Smooth muscle cell (in vitro differentiated cells): ENCODE measurements around the gene RDX. TPM values are rescaled to one million over a fixed set of nuclear protein-coding genes. Genes with fewer than 3 reads are reported as not detected.
A peak's percentile ranks its signal among the peaks of the same experiment; 100 is the strongest.
"Not testable (repeated sequence)": the region's sequence is repeated elsewhere in the genome, so short reads cannot be mapped to it uniquely, and the experiment has no call there.

Experiments used
- DNase-seq: peaks from one replicate; lab custom pipeline; 2025; ENCODE audit not compliant: unreplicated experiment; lab: John Stamatoyannopoulos, UW
- H2AFZ ChIP-seq: fragments of 200-600 bp; sonication (generic); 2 replicates; pipeline ENCODE4 v1.6.0; 2016; ENCODE audit warnings: antibody characterized with exemption, low read depth, mild to moderate bottlenecking
- H3F3A ChIP-seq: fragments of 200-600 bp; sonication (generic); 2 replicates; pipeline ENCODE4 v1.6.0; 2017; ENCODE audit warnings: antibody characterized with exemption, low read depth
- H3K27ac ChIP-seq: fragments of 200-600 bp; sonication (generic); 2 replicates; pipeline ENCODE4 v1.5.1; 2016; ENCODE audit warnings: low read depth, mild to moderate bottlenecking
- H3K27me3 ChIP-seq: fragments of 200-600 bp; sonication (generic); 2 replicates; pipeline ENCODE4 v1.6.1; 2016; ENCODE audit warnings: low read depth, mild to moderate bottlenecking
- H3K36me3 ChIP-seq: fragments of 200-600 bp; sonication (generic); 2 replicates; pipeline ENCODE4 v1.5.1; 2016; ENCODE audit warnings: low read depth
- H3K4me1 ChIP-seq: fragments of 200-600 bp; sonication (generic); 2 replicates; pipeline ENCODE4 v1.5.1; 2016; ENCODE audit warnings: low read depth
- H3K4me2 ChIP-seq: fragments of 200-600 bp; sonication (generic); 2 replicates; pipeline ENCODE4 v1.6.0; 2016; ENCODE audit warnings: mild to moderate bottlenecking
- H3K4me3 ChIP-seq: fragments of 200-600 bp; sonication (generic); 2 replicates; pipeline ENCODE4 v1.5.1; 2016; ENCODE audit warnings: mild to moderate bottlenecking
- H3K79me2 ChIP-seq: fragments of 200-600 bp; sonication (generic); 2 replicates; pipeline ENCODE4 v1.6.0; 2016; ENCODE audit warnings: low read depth, mild to moderate bottlenecking
- H3K9ac ChIP-seq: fragments of 200-600 bp; sonication (generic); 2 replicates; pipeline ENCODE4 v1.6.0; 2016; ENCODE audit warnings: low read depth
- H3K9me3 ChIP-seq: fragments of 200-600 bp; sonication (generic); replicated peaks from 2 replicates; pipeline ENCODE4 v1.5.1; 2016; ENCODE audit warnings: low read depth
- H4K20me1 ChIP-seq: fragments of 200-600 bp; sonication (generic); 2 replicates; pipeline ENCODE4 v1.6.0; 2016; ENCODE audit warnings: low read depth
- WGBS: methylation state at CpG from one replicate; pipeline ENCODE4 v1.1.7; 2016; ENCODE audit warnings: low lambda C conversion rate; 5-methylcytosine and 5-hydroxymethylcytosine counted together
- polyA plus RNA-seq: library from polyadenylated mRNA; unstranded; fragments of >200 nt; fragmentation: Nextera tagmentation; extraction: Ambion mirVana; gene quantifications from 2 replicates; pipeline ENCODE4 v1.2.1, GENCODE V29; 2016
- total RNA-seq: library from RNA; depleted of rRNA; stranded (reverse); fragments of >200 nt; gene quantifications from 2 replicates; pipeline ENCODE4 v1.2.3, GENCODE V29; 2014
- TF ChIP-seq, protein P1 (sequence below): fragments of 200-600 bp; sonication (generic); IDR thresholded peaks from 2 replicates; pipeline ENCODE4 v1.5.1; 2017; ENCODE audit warnings: borderline replicate concordance, mild to moderate bottlenecking, antibody characterized with exemption; ENCODE audit not compliant: insufficient read depth, poor library complexity, severe bottlenecking

Gene RDX
- total and polyA plus RNA-seq, 2 experiments from 2014 or later, result 137 to 165 TPM

- peaks cover 40% of the 10 kb centered on the region for H3K4me1 ChIP-seq
- no peaks in the 10 kb centered on the region for H3K36me3 ChIP-seq
- peaks cover 15% of the 10 kb centered on the region for H3F3A ChIP-seq
- H4K20me1 ChIP-seq, result peaks cover 50% of the 10 kb centered on the region
- no peak for DNase-seq
- TF ChIP-seq, protein P1, sequence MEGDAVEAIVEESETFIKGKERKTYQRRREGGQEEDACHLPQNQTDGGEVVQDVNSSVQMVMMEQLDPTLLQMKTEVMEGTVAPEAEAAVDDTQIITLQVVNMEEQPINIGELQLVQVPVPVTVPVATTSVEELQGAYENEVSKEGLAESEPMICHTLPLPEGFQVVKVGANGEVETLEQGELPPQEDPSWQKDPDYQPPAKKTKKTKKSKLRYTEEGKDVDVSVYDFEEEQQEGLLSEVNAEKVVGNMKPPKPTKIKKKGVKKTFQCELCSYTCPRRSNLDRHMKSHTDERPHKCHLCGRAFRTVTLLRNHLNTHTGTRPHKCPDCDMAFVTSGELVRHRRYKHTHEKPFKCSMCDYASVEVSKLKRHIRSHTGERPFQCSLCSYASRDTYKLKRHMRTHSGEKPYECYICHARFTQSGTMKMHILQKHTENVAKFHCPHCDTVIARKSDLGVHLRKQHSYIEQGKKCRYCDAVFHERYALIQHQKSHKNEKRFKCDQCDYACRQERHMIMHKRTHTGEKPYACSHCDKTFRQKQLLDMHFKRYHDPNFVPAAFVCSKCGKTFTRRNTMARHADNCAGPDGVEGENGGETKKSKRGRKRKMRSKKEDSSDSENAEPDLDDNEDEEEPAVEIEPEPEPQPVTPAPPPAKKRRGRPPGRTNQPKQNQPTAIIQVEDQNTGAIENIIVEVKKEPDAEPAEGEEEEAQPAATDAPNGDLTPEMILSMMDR, result no peak
- peak overlapping the region; percentile 97 for H3K9ac ChIP-seq
- no peak overlapping the region for H2AFZ ChIP-seq
- peak overlapping the region; percentile 97 for H3K4me2 ChIP-seq
- peak overlapping the region; percentile 88 for H3K27ac ChIP-seq
- H3K9me3 ChIP-seq, result no peaks in the 10 kb centered on the region
- H3K79me2 ChIP-seq, result peaks cover 55% of the 10 kb centered on the region
- H3K27me3 ChIP-seq, result no peaks in the 10 kb centered on the region
- 2% methylated on average over 37 of the region's 39 CpGs for WGBS
- H3K4me3 ChIP-seq, result peak overlapping the region; percentile 96
Measured at GRCh38 chr11:110295531-110296225, 736 bp downstream of the RDX start.

- Histone ChIP-seq H3K4me3 (peak overlapping the region; percentile 96), H3K9ac (peak overlapping the region; percentile 97), H3K4me2 (peak overlapping the region; percentile 97), H4K20me1 (peaks cover 56% of the 10 kb centered on the region), H3K4me1 (peaks cover 40% of the 10 kb centered on the region), H3F3A (peaks cover 15% of the 10 kb centered on the region), H3K27me3 (no peaks in the 10 kb centered on the region), H3K79me2 (peaks cover 61% of the 10 kb centered on the region), H3K9me3 (no peaks in the 10 kb centered on the region), H3K36me3 (no peaks in the 10 kb centered on the region), H2AFZ (no peak overlapping the region), H3K27ac (peak overlapping the region; percentile 88)
- TF ChIP-seq, protein P1, result no peak
- DNase-seq, result no peak
- 5% methylated on average over 4 of the region's 4 CpGs for WGBS
Measured at GRCh38 chr11:110295086-110295485, 1.3 kb downstream of the RDX start.

- Histone ChIP-seq H3K4me1 (peaks cover 40% of the 10 kb centered on the region), H3K79me2 (peaks cover 67% of the 10 kb centered on the region), H4K20me1 (peaks cover 61% of the 10 kb centered on the region), H3F3A (peaks cover 15% of the 10 kb centered on the region), H3K4me2 (peak overlapping the region; percentile 97), H3K9me3 (no peaks in the 10 kb centered on the region), H3K36me3 (no peaks in the 10 kb centered on the region), H3K9ac (peak overlapping the region; percentile 97), H3K4me3 (peak overlapping the region; percentile 96), H2AFZ (no peak overlapping the region), H3K27me3 (no peaks in the 10 kb centered on the region), H3K27ac (peak overlapping the region; percentile 88)
- DNase-seq, result no peak
- WGBS, result 27% methylated on average over 6 of the region's 6 CpGs
- TF ChIP-seq, protein P1, result no peak
Measured at GRCh38 chr11:110294509-110294908, 1.9 kb downstream of the RDX start.

DNA sequence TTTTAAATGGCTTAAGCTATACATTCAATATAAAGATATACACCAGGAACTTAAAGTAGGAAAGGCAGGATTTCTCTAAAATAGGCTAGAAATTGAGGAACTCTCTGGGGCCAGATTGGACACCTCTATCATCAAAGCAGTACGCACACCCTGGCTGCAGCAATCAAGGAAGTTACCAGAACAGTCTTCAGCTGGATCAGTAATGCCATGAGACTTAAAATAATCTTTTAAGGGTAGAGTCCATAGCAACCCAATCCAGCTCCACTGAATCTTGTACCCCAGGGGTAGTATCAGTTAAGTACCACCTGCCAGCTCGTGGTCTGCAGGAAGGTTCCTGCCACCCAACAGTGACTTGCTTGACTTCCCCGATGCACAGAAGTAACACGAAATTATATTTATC, 3.0 kb downstream of the RDX start:
- Histone ChIP-seq H3K4me2 (peak overlapping the region; percentile 97), H3K27me3 (no peaks in the 10 kb centered on the region), H3K9me3 (no peaks in the 10 kb centered on the region), H3K79me2 (peaks cover 78% of the 10 kb centered on the region), H3K36me3 (no peaks in the 10 kb centered on the region), H3F3A (peaks cover 15% of the 10 kb centered on the region), H3K9ac (no peak overlapping the region), H3K27ac (no peak overlapping the region), H3K4me3 (peak overlapping the region; percentile 96), H3K4me1 (peaks cover 40% of the 10 kb centered on the region), H4K20me1 (peaks cover 72% of the 10 kb centered on the region), H2AFZ (no peak overlapping the region)
- TF ChIP-seq, protein P1, result no peak
- no peak for DNase-seq
- WGBS, result 71% methylated on average over 4 of the region's 4 CpGs

DNA sequence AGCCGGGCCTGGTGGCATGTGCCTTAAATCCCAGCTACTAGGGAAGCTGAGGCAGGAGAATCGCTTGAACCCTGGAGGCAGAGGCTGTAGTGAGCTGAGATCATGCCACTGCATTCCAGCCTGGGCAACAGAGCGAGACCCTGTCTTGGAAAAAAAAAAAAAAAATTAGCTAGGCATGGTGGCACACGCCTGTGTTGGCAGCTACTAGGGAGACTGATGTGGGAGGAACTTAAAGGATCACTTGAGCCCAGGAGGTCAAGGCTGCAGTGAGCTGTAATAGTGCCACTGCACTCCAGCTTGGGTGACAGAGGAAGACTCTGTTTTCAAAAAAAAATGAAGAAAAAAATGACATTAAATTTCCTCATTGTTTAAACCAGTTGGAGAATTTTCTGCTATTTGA, 4.3 kb downstream of the RDX start:
- H3K27me3 ChIP-seq, H3K36me3 ChIP-seq, H3F3A ChIP-seq, H3K27ac ChIP-seq, H2AFZ ChIP-seq, DNase-seq, H3K9ac ChIP-seq, H3K9me3 ChIP-seq: not testable (repeated sequence)
- Histone ChIP-seq H3K4me2 (peak overlapping the region; percentile 97), H3K4me3 (peak overlapping the region; percentile 96), H3K79me2 (peaks cover 91% of the 10 kb centered on the region), H4K20me1 (peaks cover 85% of the 10 kb centered on the region), H3K4me1 (peaks cover 29% of the 10 kb centered on the region)
- 95% methylated on average over 4 of the region's 4 CpGs for WGBS
